Omental fat pad (tissue), 4 donors: ENCODE results near the gene DOCK2. TPM values are rescaled to one million over a fixed set of nuclear protein-coding genes. Genes with fewer than 3 reads are reported as not detected.
"Not testable (repeated sequence)": the region's sequence is repeated elsewhere in the genome, so short reads cannot be mapped to it uniquely, and the experiment has no call there.

ENCODE experiments used
- ATAC-seq: fragments of 150-250 bp; one replicate; pipeline ENCODE4 v1.9.1; 2016; ENCODE audit warnings: mild to moderate bottlenecking, moderate library complexity; ENCODE audit not compliant: low FRiP score
- DNase-seq: peaks from one replicate; pipeline ENCODE4 v3.0.0-alpha.2; 2019; ENCODE audit warnings: low spot score
- CTCF ChIP-seq, 3 donors: fragments of 450-650 bp; IDR thresholded peaks; one replicate each; pipeline ENCODE4 v1.5.1; 2016 to 2017; ENCODE audit warnings: antibody characterized with exemption in 3 of 3, mild to moderate bottlenecking in 3 of 3, moderate library complexity in 2 of 3
- total RNA-seq, 4 donors: library from RNA; depleted of rRNA; stranded (reverse); fragments of >200 nt; gene quantifications; one replicate each; pipeline ENCODE4 v1.1.0, GENCODE V29; 2016

Gene DOCK2
- total RNA-seq, 4 donors from 2014 or later: 28.4 to 55.6 (median 41.3) TPM

- DNase-seq: no peak
- no peak for ATAC-seq
- no peak for TF ChIP-seq CTCF (IDR thresholded peaks at IDR 0.05)
These were observed 123.2 kb downstream of the DOCK2 start for GRCh38 chr5:169760229-169760628.

GRCh38 chr5:169762338-169763095, 125.4 kb downstream of the DOCK2 start:
- DNase-seq (no peak), ATAC-seq (no peak)
- no peak for TF ChIP-seq CTCF (IDR thresholded peaks at IDR 0.05)

- ATAC-seq: no peak
- TF ChIP-seq CTCF (IDR thresholded peaks at IDR 0.05): no peak
- DNase-seq: no peak
These were observed 126.4 kb downstream of the DOCK2 start for GRCh38 chr5:169763376-169764017.

GRCh38 chr5:169764018-169764378, 126.9 kb downstream of the DOCK2 start:
- DNase-seq: no peak
- ATAC-seq: no peak
- no peak for TF ChIP-seq CTCF (IDR thresholded peaks at IDR 0.05)

GRCh38 chr5:169765176-169765996, 128.3 kb downstream of the DOCK2 start:
- no peak for DNase-seq
- no peak for ATAC-seq
- no peak for TF ChIP-seq CTCF (IDR thresholded peaks at IDR 0.05)

GRCh38 chr5:169766943-169767342, 129.9 kb downstream of the DOCK2 start:
- DNase-seq, ATAC-seq: not testable (repeated sequence)

- no peak for ATAC-seq
- no peak for TF ChIP-seq CTCF (IDR thresholded peaks at IDR 0.05)
These were observed 130.9 kb downstream of the DOCK2 start for GRCh38 chr5:169767938-169768337.

More at GRCh38 chr5:169767938-169768337, 130.9 kb downstream of the DOCK2 start:
- DNase-seq: no peak
